Right lobe of liver (tissue), 6 donors: Measurements from ENCODE around the gene FBLIM1. TPM values are rescaled to one million over a fixed set of nuclear protein-coding genes. Genes with fewer than 3 reads are reported as not detected.

Experiments used
- ATAC-seq, 4 donors: fragments of 200-7000 bp; cut with Tn5 transposase; one replicate each; pipeline ENCODE4 v1.9.1; 2020; ENCODE audit warnings: mild to moderate bottlenecking in 4 of 4, moderate library complexity in 4 of 4
- DNase-seq, 3 donors: peaks; one replicate each; pipeline ENCODE4 v3.0.0-alpha.2; 2020
- H3K27ac ChIP-seq, 3 donors: fragments of 200-600 bp; one replicate each; pipeline ENCODE4 v1.8.0; 2022
- H3K27me3 ChIP-seq, 2 donors: fragments of 200-600 bp; one replicate each; pipeline ENCODE4 v1.8.0; 2022
- H3K36me3 ChIP-seq, 4 donors: fragments of 200-600 bp; sonication (generic) in 1 of 4; one replicate each; pipeline versions ENCODE4 v1.5.1 to v1.8.0; 2017 to 2022; ENCODE audit warnings: control low read depth in 1 of 4
- H3K4me1 ChIP-seq, 4 donors: fragments of 200-600 bp; sonication (generic) in 1 of 4; one replicate each; pipeline versions ENCODE4 v1.5.1 to v1.8.0; 2017 to 2022; ENCODE audit warnings: control low read depth in 1 of 4
- H3K4me3 ChIP-seq, 3 donors: fragments of 200-600 bp; one replicate each; pipeline ENCODE4 v1.8.0; 2022
- H3K9me3 ChIP-seq, 4 donors: fragments of 200-600 bp; sonication (generic) in 1 of 4; one replicate each; pipeline versions ENCODE4 v1.5.1 to v1.8.0; 2017 to 2022; ENCODE audit warnings: control low read depth in 1 of 4
- CTCF ChIP-seq, 4 donors: fragments of 200-600 bp in 3 of 4; fragments of 450-650 bp in 1 of 4; IDR thresholded peaks; one replicate each; pipeline versions ENCODE4 v1.5.1 to v1.8.0; 2016 to 2022; ENCODE audit warnings: antibody characterized with exemption in 4 of 4, mild to moderate bottlenecking in 2 of 4
- POLR2A ChIP-seq: fragments of 450-650 bp; IDR thresholded peaks from one replicate; pipeline ENCODE4 v1.6.1; 2017; ENCODE audit warnings: antibody characterized with exemption, mild to moderate bottlenecking
- WGBS: methylation state at CpG from one replicate; pipeline ENCODE4 v1.1.6; 2018; ENCODE audit warnings: low coverage, low lambda C conversion rate; ENCODE audit not compliant: insufficient coverage; ENCODE audit errors: missing lambda C conversion rate; 5-methylcytosine and 5-hydroxymethylcytosine counted together
- intact Hi-C, 2 donors: fragments of 100-400 bp; cut with DNase I; formaldehyde crosslinking; loops; one replicate each; pipeline versions ENCODE4 v1.11.2 to v1.14.1; 2022
- total RNA-seq, 6 experiments: library from RNA; depleted of rRNA in 2 of 6; stranded (reverse); fragments of >200 nt in 2 of 6; fragmentation: NEBNext Ultra II Directional in 3 of 6; extraction: Animal tissue kit (Norgen Biotek cat#: 25700) in 3 of 6; gene quantifications; one replicate each; pipeline versions ENCODE4 v1.1.0 to v1.2.4, GENCODE V29; 2016 to 2023
- donor health status: DM: no; HTN: yes; CAD: no.
- donor health status: DM: no; HTN: no; CAD: no.
- donor health status: DM: no; HTN: no; CAD: no.
- donor health status: DM: no; HTN: yes; CAD: no.
- donor health status: DM: no; HTN: yes; CAD: no.

Gene FBLIM1
- total RNA-seq, 6 experiments from 2014 or later, result 4.0 to 13.1 (median 6.0) TPM

- Histone ChIP-seq H3K36me3 (no peaks in the 10 kb centered on the region), H3K4me1 (peaks cover 0 to 29% (median 0%) of the 10 kb centered on the region in 4 donors), H3K27me3 (no peaks in the 10 kb centered on the region), H3K27ac (peak overlapping the region; percentile 100), H3K4me3 (peak overlapping the region; percentile 58 to 68 (median 63)), H3K9me3 (no peaks in the 10 kb centered on the region)
- ATAC-seq, result peak; percentile 5 to 17 (median 13)
- DNase-seq, result no peak
- 0% methylated on average over 27 of the region's 37 CpGs for WGBS
- no peak for TF ChIP-seq CTCF (IDR thresholded peaks at IDR 0.05)
- intact Hi-C loops, result no loop called here
Observed at GRCh38 chr1:15835205-15835740, 76.7 kb downstream of the FBLIM1 start.

- H3K27me3 ChIP-seq, result no peaks in the 10 kb centered on the region
- peak overlapping the region; percentile 100 for H3K27ac ChIP-seq
- WGBS, result 4% methylated on average over 46 of the region's 66 CpGs
- DNase-seq (peak; percentile 99), ATAC-seq (peak; percentile 71 to 83 (median 77))
- no peaks in the 10 kb centered on the region for H3K36me3 ChIP-seq
- H3K4me1 ChIP-seq, result peaks cover 0 to 25% (median 0%) of the 10 kb centered on the region in 4 donors
- no peaks in the 10 kb centered on the region for H3K9me3 ChIP-seq
- peak overlapping the region; percentile 58 to 68 (median 63) for H3K4me3 ChIP-seq
- no peak for TF ChIP-seq CTCF (IDR thresholded peaks at IDR 0.05)
- TF ChIP-seq POLR2A, result peak; percentile 81
- intact Hi-C loops, result no loop called here
Observed at GRCh38 chr1:15835741-15836510, 77.3 kb downstream of the FBLIM1 start.

Other genes with a start within 250 kb of the FBLIM1 start
- 1 to 10 TPM; 2.3 to 9.0 (median 8.2) TPM for gene CASP9, start 234.6 kb upstream of the FBLIM1 start, total RNA-seq
- 10 to 100 TPM in 4 of 6 experiments, 1 to 10 TPM in 2; 8.4 to 15.0 (median 11.9) TPM for gene DNAJC16, start 231.9 kb upstream of the FBLIM1 start, total RNA-seq
- gene AGMAT, start 173.7 kb upstream of the FBLIM1 start, total RNA-seq, result 10 to 100 TPM; 49.4 to 79.9 (median 66.1) TPM
- gene DDI2, start 141.3 kb upstream of the FBLIM1 start, total RNA-seq, result 10 to 100 TPM; 24.9 to 70.0 (median 42.9) TPM
- 10 to 100 TPM; 15.6 to 27.9 (median 20.2) TPM for gene PLEKHM2, start 74.5 kb upstream of the FBLIM1 start, total RNA-seq
- gene SLC25A34, start 22.5 kb upstream of the FBLIM1 start, total RNA-seq, result 10 to 100 TPM in 1 of 6 experiments, 1 to 10 TPM in 4, under 1 TPM in 1; 0.69 to 11.6 (median 3.2) TPM
- 10 to 100 TPM; 15.8 to 33.5 (median 19.1) TPM for gene TMEM82, start 16.3 kb upstream of the FBLIM1 start, total RNA-seq
- gene UQCRHL, start 48.9 kb downstream of the FBLIM1 start, total RNA-seq, result 1 to 10 TPM in 2 of 6 experiments, under 1 TPM in 4; 0.42 to 1.1 (median 0.51) TPM
- gene SPEN, start 88.9 kb downstream of the FBLIM1 start, total RNA-seq, result 10 to 100 TPM; 13.5 to 33.7 (median 23.2) TPM
- gene ZBTB17, start 217.3 kb downstream of the FBLIM1 start, total RNA-seq, result 10 to 100 TPM in 4 of 6 experiments, 1 to 10 TPM in 2; 9.2 to 13.3 (median 11.0) TPM
- not detected for gene SRARP, start 245.4 kb downstream of the FBLIM1 start, total RNA-seq